Measurements from ENCODE around the gene TNS1. TPM values are rescaled to one million over a fixed set of nuclear protein-coding genes. Genes with fewer than 3 reads are reported as not detected.
"Not testable (repeated sequence)": the region's sequence is repeated elsewhere in the genome, so short reads cannot be mapped to it uniquely, and the experiment has no call there.

TNS1 gene
- total and polyA plus RNA-seq, 8 donors, result 38.5 to 166 (median 102) TPM

- 70 to 79% methylated on average over 5 of the region's 5 CpGs for WGBS, 2 donors
- Histone ChIP-seq H3K36me3 (no peaks in the 10 kb centered on the region), H3K27me3 (no peaks in the 10 kb centered on the region), H3K4me3 (no peak overlapping the region), H3K9me3 (no peaks in the 10 kb centered on the region), H3K27ac (no peak overlapping the region), H3K4me1 (peaks cover 0 to 3% (median 0%) of the 10 kb centered on the region in 3 donors)
- DNase-seq (no peak), ATAC-seq (no peak), FAIRE-seq (no peak)
- TF ChIP-seq, protein P1, sequence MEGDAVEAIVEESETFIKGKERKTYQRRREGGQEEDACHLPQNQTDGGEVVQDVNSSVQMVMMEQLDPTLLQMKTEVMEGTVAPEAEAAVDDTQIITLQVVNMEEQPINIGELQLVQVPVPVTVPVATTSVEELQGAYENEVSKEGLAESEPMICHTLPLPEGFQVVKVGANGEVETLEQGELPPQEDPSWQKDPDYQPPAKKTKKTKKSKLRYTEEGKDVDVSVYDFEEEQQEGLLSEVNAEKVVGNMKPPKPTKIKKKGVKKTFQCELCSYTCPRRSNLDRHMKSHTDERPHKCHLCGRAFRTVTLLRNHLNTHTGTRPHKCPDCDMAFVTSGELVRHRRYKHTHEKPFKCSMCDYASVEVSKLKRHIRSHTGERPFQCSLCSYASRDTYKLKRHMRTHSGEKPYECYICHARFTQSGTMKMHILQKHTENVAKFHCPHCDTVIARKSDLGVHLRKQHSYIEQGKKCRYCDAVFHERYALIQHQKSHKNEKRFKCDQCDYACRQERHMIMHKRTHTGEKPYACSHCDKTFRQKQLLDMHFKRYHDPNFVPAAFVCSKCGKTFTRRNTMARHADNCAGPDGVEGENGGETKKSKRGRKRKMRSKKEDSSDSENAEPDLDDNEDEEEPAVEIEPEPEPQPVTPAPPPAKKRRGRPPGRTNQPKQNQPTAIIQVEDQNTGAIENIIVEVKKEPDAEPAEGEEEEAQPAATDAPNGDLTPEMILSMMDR (IDR thresholded peaks at IDR 0.05), result no peak
- intact Hi-C loops (cut with DNase I), result loop anchor here in 1 of 3 donors (10.0 kb wide), 1 partner anchor 242 kb away; no protein-coding TSS in a partner anchor
These were observed 33.6 kb upstream of the TNS1 start for GRCh38 chr2:218036371-218036770.

GRCh38 chr2:218035463-218036100 lies 32.8 kb upstream of the TNS1 start:
- TF ChIP-seq, protein P1 (IDR thresholded peaks at IDR 0.05), result no peak
- H3K27me3 ChIP-seq, result no peaks in the 10 kb centered on the region
- no peaks in the 10 kb centered on the region for H3K36me3 ChIP-seq
- ATAC-seq (no peak), DNase-seq (peak in 1 of 6 donors; percentile 8), FAIRE-seq (no peak)
- no peak overlapping the region for H3K4me3 ChIP-seq
- WGBS, 2 donors, result 70 to 79% methylated on average over 12 of the region's 12 CpGs
- H3K4me1 ChIP-seq, result peaks cover 0 to 3% (median 0%) of the 10 kb centered on the region in 3 donors
- intact Hi-C loops (cut with DNase I), result loop anchor here in 1 of 3 donors (10.0 kb wide), 1 partner anchor 241 kb away; no protein-coding TSS in a partner anchor
- no peaks in the 10 kb centered on the region for H3K9me3 ChIP-seq
- H3K27ac ChIP-seq, result no peak overlapping the region

DNA sequence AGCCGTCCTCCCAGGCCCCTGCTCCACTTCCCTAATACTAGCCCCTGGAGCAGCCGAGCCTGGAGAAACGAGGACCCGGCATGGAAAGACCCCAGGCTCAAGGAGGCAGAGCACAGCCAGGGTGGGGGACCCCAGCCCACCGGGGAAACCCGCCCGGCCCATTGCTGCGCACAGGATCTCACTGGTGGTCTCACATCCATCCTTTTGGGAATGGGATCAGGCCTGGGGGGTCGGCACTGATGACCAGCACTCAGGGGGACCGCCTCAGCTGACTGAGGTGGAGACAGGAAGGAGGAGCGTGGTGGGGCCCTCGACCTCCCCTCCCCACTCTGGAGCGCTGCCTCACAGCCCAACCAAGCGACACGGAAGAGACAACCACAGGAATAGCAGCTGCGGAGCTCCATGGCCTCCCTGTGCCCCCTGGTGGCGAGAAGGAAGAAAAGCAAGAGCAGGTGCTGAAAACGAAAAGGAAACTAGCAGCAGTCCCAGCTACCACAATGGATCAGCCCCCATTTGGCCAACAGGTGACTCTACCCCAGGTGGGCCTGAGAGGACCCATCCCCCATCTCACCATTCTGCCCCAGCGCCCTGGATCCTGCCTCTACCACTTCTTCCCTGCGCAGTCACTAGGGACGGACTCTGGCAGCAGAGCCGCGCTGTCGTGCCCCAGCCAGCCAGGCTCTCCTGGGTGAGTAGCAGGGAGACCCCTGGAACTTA lies 31.9 kb upstream of the TNS1 start:
- H3K4me1 ChIP-seq, H3K36me3 ChIP-seq, H3K9me3 ChIP-seq, H3K27me3 ChIP-seq, H3K27ac ChIP-seq, FAIRE-seq: not testable (repeated sequence)
- TF ChIP-seq, protein P1 (IDR thresholded peaks at IDR 0.05), result peak; percentile 36 to 54 (median 51)
- intact Hi-C loops (cut with DNase I), result loop anchor here in 2 of 3 donors (5.0 to 10.0 kb wide), 2 partner anchors 240 to 242 kb away; no protein-coding TSS in a partner anchor
- peak overlapping the region in 1 of 4 donors; percentile 14 for H3K4me3 ChIP-seq
- 27 to 28% methylated on average over 23 to 24 of the region's 24 CpGs for WGBS, 2 donors
- ATAC-seq (peak; percentile 86 to 97 (median 92)), DNase-seq (peak; percentile 58 to 87 (median 65))

GRCh38 chr2:218033590-218034496 lies 31.0 kb upstream of the TNS1 start:
- Histone ChIP-seq H3K4me3 (peak overlapping the region in 1 of 4 donors; percentile 14), H3K9me3 (no peaks in the 10 kb centered on the region), H3K27me3 (no peaks in the 10 kb centered on the region), H3K27ac (no peak overlapping the region), H3K4me1 (peaks cover 0 to 3% (median 0%) of the 10 kb centered on the region in 3 donors), H3K36me3 (no peaks in the 10 kb centered on the region)
- TF ChIP-seq, protein P1 (IDR thresholded peaks at IDR 0.05), result no peak
- WGBS, 2 donors, result 54 to 62% methylated on average over 42 to 45 of the region's 45 CpGs
- FAIRE-seq (no peak), ATAC-seq (no peak), DNase-seq (peak in 3 of 6 donors; percentile 12 to 77 (median 59))
- intact Hi-C loops (cut with DNase I), result loop anchor here in 2 of 3 donors (5.0 to 10.0 kb wide), 2 partner anchors 239 to 242 kb away; no protein-coding TSS in a partner anchor

Data from pancreas (tissue), 10 donors.